ENCODE data around the gene UFD1. TPM values are rescaled to one million over a fixed set of nuclear protein-coding genes. Genes with fewer than 3 reads are reported as not detected.

Gene UFD1
- total and polyA plus RNA-seq, 12 donors: 31.5 to 79.4 (median 43.5) TPM

DNA sequence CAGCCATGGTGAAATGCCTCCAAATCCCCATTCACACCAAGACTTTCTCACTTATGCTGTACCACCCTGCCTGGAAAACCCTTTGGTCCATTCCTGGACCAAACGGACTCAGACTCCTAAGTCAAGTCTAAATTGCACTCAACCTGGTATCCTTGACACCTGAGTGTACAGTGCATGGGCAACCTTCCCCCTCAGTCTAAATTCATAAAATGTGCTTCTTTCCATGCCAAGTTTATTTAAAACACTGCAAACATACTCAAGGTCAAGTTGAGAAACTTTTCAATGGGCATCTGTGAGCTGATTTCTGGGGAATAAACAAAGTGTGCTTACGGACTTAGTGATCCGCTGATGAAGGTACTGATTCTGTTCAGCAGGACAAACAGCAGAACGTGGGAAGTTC, 73.9 kb downstream of the UFD1 start:
- TF ChIP-seq, protein P1, sequence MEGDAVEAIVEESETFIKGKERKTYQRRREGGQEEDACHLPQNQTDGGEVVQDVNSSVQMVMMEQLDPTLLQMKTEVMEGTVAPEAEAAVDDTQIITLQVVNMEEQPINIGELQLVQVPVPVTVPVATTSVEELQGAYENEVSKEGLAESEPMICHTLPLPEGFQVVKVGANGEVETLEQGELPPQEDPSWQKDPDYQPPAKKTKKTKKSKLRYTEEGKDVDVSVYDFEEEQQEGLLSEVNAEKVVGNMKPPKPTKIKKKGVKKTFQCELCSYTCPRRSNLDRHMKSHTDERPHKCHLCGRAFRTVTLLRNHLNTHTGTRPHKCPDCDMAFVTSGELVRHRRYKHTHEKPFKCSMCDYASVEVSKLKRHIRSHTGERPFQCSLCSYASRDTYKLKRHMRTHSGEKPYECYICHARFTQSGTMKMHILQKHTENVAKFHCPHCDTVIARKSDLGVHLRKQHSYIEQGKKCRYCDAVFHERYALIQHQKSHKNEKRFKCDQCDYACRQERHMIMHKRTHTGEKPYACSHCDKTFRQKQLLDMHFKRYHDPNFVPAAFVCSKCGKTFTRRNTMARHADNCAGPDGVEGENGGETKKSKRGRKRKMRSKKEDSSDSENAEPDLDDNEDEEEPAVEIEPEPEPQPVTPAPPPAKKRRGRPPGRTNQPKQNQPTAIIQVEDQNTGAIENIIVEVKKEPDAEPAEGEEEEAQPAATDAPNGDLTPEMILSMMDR (IDR thresholded peaks at IDR 0.05): no peak
- H3K27ac ChIP-seq: no peak overlapping the region
- peaks cover 0 to 98% (median 22%) of the 10 kb centered on the region in 9 donors for H3K36me3 ChIP-seq
- H3K9me3 ChIP-seq: no peaks in the 10 kb centered on the region
- WGBS, 2 donors: 92 to 94% methylated on average over 4 of the region's 4 CpGs
- DNase-seq (no peak), ATAC-seq (no peak)
- peaks cover 0 to 31% (median 4%) of the 10 kb centered on the region in 9 donors for H3K4me1 ChIP-seq
- H3K27me3 ChIP-seq: no peaks in the 10 kb centered on the region
- intact Hi-C loops (cut with DNase I): no loop called here
- H3K4me3 ChIP-seq: no peak overlapping the region

DNA sequence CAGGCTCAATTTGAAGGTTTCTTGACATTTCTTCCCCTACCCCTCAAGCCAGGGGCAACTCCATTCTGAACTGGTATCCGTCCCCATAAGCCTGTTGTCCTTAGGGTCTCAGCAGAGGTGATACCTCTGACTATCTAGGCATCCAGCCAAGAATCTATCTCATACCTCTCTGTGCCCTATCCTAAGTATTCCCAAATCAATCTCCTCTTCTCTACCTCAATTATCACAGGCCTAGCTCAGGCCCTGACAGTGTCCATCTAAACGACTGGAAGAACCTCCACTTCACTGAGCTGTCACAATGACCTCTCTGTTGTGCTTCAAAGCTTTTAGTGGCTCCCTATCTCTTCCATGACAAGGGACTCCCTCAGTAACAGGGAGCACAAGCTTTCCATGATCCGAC, 74.3 kb downstream of the UFD1 start:
- H3K27me3 ChIP-seq: no peaks in the 10 kb centered on the region
- intact Hi-C loops (cut with DNase I): no loop called here
- ATAC-seq (no peak), DNase-seq (no peak)
- no peak overlapping the region for H3K4me3 ChIP-seq
- no peak overlapping the region for H3K27ac ChIP-seq
- no peaks in the 10 kb centered on the region for H3K9me3 ChIP-seq
- TF ChIP-seq, protein P1 (IDR thresholded peaks at IDR 0.05): no peak
- peaks cover 0 to 27% (median 4%) of the 10 kb centered on the region in 9 donors for H3K4me1 ChIP-seq
- peaks cover 0 to 98% (median 22%) of the 10 kb centered on the region in 9 donors for H3K36me3 ChIP-seq
- 71 to 82% methylated on average over 3 of the region's 3 CpGs for WGBS, 2 donors

DNA sequence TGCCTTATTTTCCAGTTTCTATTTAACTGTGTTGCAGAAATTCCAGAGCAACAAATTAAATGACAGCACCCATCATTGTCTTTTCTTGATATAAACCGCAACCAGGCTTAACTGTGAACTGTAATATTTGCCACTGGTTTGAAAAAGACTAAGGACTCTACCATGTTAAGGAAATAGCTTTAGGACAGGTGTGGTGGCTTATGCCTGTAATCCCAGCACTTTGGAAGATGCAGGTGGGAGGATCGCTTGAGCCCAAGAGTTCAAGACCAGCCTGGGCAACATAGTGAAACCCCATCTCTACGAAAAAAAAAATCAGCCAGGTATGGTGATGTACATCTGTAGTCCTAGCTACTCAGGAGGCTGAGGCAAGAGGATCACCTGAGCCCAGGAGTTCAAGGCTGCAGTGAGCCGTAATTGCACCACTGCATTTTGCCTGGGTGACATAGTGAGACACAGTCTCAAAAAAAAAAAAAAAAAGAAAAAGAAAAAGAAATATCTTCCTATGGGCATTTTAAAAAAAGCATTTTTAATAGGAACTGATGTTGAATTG, 76.3 kb downstream of the UFD1 start:
- Histone ChIP-seq H3K9me3 (no peaks in the 10 kb centered on the region), H3K4me3 (no peak overlapping the region), H3K36me3 (peaks cover 0 to 98% (median 22%) of the 10 kb centered on the region in 9 donors), H3K4me1 (peaks cover 0 to 16% (median 0%) of the 10 kb centered on the region in 9 donors), H3K27ac (no peak overlapping the region), H3K27me3 (no peaks in the 10 kb centered on the region)
- DNase-seq (no peak), ATAC-seq (no peak)
- WGBS, 2 donors: 96% methylated on average over 4 of the region's 4 CpGs
- TF ChIP-seq, protein P1 (IDR thresholded peaks at IDR 0.05): no peak
- intact Hi-C loops (cut with DNase I): no loop called here

DNA sequence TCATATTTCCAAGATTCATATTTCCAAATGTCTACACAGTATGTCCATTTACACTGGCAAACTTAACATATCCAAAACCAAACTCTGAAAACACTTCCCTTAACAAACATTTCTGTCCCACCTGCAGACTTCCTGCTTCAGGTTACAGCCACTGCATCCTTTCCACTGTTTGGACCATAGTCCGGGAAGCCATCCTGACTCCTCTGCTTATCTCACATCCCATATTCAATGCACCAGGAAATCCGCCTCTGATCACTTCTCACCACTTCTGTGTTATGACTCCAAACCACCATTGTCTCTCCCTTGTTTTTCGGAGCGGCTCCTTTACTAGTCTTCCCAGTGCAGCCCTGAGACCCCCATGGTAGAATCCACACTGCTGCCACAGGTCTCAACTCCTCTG, 77.5 kb downstream of the UFD1 start:
- Histone ChIP-seq H3K27me3 (no peaks in the 10 kb centered on the region), H3K9me3 (no peaks in the 10 kb centered on the region), H3K4me3 (no peak overlapping the region), H3K4me1 (peaks cover 0 to 13% (median 0%) of the 10 kb centered on the region in 9 donors), H3K27ac (no peak overlapping the region), H3K36me3 (peaks cover 0 to 98% (median 31%) of the 10 kb centered on the region in 9 donors)
- DNase-seq: no peak
- 99% methylated on average over 4 of the region's 4 CpGs for WGBS, 2 donors
- TF ChIP-seq, protein P1 (IDR thresholded peaks at IDR 0.05): no peak
- ATAC-seq: no peak
- intact Hi-C loops (cut with DNase I): no loop called here

Data from heart right ventricle (tissue), 16 donors.